ENCODE data around the gene RCBTB2.

Gene RCBTB2

DNA sequence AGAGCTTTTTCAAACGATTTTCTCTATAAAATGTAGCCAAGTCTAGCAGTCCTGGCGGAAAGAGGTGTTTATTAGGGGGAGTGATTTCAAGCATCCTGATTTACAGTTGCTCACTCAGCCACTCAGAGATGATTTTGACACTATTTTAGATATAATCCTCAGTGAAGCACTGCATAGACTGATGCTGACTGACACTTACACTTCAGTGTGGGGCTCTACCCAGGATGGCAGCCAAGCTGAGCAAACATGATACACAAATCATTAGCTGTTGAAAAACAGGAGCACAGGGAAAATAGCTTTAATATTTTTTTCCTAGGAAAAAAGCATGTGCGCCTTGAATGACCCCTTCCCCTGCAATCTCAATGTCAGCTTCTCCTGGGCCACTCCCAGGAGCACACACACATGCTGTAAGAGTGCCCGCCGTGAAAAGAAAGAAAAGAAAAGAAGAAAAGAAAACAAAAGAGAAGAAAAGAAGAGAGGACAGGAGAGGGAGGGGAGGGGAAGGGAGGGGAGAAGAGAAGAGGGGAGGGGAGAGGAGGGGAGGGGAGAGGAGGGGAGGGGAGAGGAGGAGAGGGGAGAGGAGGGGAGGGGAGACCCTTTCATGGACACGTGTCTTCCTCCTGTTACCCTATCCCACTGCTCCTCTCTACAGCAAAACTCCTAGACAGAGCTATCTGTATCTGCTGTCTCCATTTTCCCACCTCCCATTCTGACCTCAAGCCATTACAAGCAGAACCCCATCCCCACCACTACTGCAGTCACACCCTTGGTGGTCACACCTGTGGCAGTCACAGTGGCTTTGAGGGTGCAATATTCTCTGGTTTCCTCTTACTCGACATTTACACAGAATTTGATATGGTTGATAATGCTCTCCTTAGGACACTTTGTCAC, 36.4 kb downstream of the RCBTB2 start:
- no peak for DNase-seq

DNA sequence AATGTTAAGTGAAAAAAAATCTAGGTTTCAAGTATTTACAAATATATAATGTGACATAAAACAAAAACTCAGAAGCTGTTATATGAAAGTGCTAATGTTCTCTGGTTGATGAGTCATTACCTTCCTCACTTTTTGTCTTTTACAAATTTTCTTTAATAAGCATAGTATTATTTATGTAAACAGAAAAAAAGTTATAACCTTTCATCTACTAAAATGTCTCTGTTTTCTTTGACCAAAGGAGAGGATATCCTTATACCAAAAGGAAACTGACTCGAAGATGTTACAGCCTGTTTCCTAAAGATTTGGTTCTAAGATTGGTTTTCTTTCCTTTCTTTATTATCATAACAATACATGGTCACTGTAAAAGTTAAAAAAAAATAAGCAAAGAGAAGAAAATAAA, 38.0 kb downstream of the RCBTB2 start:
- DNase-seq = no peak

DNA sequence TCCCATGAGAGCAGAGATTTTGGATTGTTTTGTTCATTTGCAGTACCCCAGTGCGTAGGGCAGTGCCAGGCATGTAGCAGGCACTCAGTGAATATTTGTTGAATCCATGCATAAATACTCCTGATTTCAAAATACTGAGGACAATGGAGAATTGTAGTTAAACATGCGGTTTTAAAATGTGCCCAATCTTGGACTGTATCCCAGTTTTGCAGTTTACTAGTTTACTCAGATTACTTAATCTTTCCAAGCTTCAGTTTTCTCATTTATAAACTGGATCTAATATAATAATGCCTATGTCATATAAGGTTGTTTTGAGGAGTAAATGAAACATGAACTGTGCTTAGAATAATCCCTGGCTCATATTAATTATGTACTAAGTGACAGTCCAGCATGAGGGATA, 39.0 kb downstream of the RCBTB2 start:
- no peak for DNase-seq

DNA sequence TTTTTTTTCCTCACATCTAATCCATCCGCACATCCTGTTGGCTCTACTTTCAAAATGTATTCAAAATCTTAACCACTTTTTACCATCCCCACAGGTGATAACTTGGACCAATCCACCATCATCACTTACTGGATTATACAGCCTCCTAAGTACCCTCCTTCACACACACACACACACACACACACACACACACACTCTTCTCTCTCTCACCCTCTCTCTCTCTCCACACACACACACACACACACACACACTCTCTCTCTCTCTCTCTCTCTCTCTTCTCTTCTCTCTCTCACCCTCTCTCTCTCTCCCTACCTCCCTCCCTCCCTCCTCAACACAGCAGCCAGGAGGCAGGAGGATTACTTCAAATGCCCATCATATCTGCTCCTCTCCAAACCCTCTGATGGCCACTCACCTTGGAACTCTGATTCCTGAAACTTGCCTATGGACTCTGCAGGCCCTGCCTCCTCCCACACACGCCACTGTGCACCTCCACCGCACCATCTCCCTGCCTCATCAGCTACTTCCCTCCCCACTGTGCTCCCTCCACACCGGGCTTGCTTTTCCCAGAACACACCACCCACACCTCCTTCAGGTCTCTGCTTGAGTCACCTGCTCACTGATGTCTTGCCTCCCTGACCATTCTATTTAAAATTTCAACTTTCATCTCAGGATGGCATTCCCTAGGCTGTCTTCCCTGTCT, 39.7 kb downstream of the RCBTB2 start:
- DNase-seq = peak in 3 of 56 donors; percentile 7 to 45 (median 11)

DNA sequence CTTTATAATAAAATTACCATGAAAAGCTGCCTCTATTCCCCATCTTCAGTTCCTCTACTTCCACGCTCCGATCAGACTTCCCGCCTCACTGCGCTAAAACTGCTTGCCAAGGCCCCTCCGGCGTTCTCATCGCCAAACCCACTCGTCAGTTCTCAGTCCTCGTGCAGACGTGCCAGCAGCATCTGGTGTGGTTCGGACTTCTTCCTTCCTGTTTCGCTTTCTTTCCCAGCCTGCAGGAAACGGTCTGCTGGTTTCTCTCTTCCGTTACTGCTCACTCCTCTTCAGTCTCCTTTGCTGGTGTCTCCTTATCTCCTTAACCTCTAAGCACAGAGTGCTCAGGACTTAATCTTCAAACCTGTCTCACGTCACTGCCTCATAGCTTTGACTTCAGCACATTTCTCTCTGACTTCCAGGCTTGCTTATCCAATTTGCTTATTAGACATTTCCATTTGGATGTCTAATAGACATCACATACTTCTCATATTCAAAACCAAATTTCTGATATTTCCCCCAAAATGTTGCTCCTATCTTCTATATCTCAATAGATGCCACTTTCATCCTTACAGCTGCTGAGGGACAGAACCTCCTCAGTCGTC, 40.3 kb downstream of the RCBTB2 start:
- peak in 29 of 56 donors; percentile 12 to 58 (median 39) for DNase-seq

DNA sequence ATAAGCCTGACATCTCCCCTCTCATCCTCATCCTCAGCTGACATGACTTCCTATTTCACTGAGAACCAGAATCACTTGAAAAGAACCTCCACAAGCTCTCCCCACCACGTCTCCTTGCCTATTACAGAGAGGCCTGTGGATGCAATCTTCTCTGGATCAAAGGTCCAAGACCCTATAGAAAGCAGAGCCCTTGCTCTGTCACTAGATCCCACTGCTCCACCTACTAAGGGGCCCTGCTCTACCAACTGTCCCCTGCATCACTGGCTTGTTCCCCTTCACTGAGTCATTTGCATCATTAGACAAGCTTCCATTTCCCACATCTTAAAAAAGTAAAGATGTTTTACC, 40.8 kb downstream of the RCBTB2 start:
- DNase-seq = no peak

DNA sequence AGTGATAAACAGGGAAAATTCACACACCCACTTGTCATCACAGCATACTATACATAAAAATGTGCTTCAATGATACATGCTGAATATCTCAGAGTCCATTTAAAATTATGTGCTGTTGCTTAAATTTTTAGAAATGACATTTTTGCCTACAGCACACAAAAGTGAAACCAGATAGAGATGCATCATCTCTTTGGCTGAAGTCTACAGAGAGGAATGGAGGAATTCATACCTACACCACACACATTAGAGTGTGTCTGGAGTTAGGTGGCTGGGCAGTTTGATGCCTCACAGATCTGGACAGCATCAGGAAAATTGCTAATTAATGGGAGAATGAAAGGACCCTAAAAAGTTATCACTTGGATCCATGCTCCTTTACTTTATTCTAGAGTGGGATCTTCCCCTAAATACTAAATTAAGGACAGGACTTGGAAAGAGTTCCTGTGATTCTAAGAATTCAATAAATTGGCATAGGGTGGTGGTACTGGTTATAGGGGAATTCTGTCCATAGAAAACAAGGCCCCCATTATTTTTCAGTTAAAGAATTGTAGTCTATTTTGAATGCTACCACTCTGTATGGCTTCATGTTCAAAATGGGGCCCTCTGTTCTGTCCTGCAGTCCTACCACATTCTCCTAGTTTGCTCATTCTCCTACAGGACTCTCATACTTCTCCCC, 41.3 kb downstream of the RCBTB2 start:
- no peak for DNase-seq

DNA sequence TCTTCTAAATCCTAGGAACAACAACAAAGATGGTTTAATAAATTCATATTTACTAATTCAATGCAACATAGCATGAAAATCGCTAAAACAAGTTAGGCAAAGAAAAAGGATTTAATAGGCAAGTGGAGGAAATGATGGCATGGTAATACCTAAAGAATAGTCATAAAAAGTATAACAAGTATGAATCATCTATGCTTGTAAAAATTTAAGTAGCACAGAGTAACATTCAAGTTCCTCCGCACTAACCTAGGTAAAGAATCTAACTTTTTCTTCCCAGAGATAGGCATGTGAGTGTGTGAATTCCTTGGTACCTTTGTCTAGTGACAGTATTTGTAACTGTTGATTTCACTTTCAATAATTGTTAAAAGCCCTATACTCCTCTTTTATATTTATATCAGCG, 42.6 kb downstream of the RCBTB2 start:
- DNase-seq = no peak

DNA sequence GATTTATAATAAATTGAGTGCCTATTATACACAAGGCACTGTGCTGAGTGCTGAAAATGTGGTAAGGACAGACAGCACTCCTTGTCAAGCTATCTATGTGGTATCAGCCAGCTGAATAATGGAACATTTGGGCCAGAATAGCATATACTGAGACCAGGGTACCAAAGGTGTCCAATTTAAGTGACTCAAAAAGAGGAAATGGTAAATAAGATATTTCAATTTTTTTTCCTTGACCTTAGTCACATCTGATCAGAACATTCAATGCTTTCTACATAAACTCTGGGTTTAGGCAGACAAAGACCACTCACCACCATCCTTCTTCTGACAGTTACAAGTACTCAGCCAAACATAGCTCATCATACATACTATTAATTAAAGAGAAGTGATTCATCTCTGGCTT, 43.2 kb downstream of the RCBTB2 start:
- DNase-seq = no peak

DNA sequence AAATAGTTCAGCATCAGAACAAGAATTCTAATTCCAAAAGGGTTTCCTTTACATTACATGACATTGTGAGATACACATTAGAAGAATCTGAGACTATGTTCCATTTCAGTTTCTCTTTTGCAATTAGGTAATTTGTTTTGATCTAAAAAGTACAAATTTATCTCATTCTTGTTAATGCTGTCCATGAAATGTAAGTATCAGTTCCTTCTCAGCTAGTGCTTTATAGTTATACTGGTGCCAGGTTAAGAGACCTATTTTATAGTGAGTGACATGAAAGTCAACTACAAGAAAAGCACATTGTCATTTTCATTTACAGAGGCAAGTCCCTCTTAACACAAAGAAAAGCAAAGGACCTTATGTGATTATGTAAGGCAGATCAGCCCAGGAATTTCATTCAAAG, 43.9 kb downstream of the RCBTB2 start:
- DNase-seq = no peak

DNA sequence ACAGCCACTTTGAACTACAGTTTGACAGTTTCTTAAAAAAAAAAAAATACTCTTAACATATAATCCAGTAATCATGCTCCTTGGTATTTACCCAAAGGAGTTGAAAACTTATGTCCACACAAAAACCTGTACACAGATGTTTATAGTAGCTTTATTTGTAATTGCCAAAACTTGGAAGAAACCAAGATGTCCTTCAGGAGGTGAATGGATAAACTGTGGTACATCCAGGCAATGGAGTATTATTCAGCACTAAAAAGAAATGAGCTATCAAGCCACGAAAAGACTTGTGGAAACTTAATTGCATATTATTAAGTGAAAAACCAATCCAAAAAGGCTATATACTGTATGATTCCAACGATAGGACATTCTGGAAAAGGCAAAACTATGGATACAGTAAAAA, 44.9 kb downstream of the RCBTB2 start:
- no peak for DNase-seq

DNA sequence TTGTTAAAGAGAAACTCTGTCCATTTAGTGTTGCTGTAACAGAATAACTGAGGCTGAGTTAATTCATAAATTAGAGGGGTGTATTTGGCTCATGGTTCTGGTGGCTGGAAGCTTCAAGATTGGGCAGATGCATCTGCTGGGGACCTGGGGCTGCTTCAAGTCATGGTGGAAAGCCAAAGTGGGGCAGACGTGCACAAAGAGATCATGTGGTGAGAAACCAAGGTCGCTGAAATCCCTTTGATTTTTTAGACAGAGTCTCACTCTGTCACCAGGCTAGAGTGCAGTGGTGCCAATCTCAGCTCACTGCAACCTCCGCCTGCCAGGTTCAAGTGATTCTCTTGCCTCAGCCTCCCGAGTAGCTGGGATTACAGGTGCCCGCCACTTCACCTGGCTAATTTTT, 46.0 kb downstream of the RCBTB2 start:
- no peak for DNase-seq

DNA sequence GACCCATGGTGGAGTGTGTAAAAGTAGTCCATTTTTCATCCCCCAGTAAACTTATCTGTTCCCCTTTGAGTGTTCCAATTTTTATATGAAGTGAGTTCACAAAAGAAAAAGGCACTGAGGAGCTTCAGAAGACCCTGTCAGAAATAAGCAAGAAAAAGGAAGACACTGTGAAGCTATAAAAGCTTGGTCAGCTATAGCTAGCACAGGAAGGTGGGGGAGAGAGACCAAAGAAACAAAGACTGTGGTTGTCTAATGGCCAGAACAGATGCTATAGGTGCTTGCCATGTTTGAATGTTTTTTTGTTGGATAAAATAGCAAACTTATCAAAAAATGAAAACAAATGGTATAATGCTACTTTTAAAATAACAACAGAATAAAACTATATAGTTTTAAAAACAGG, 46.5 kb downstream of the RCBTB2 start:
- DNase-seq = no peak

DNA sequence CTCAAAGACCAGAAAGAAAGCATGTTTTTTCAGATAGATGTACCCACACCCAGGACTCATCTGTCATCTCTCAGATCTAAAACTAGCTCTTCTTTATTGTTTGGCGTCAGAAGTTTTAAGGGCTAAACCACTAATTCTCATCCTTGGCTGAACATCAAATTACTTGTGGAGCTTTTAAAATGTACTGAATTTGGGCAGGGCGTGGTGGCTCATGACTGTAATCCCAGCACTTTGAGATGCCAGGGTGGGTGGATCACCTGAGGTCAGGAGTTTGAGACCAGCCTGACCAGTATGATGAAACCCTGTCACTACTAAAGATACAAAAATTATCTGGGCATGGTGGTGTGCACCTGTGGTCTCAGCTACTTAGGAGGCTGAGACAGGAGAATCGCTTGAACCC, 47.4 kb downstream of the RCBTB2 start:
- DNase-seq = no peak

DNA sequence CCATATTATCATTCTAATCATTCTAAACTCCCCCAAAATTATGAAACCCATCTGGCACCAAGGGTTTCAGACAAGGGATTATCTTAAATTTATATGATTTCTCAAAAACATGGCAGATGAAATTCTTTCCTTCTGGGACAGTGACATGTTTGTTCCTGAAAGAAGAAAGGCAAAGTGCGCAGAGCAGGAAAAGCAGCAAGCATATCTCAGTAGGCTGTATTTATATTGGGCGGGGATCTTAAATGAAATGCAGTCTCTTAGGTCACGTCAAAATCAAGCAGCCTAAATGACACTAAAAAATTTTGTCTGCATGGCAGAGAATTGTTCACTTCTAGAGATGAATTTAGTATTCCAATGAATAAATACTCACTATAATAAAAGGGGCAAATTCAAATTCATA, 49.3 kb downstream of the RCBTB2 start:
- no peak for DNase-seq

DNA sequence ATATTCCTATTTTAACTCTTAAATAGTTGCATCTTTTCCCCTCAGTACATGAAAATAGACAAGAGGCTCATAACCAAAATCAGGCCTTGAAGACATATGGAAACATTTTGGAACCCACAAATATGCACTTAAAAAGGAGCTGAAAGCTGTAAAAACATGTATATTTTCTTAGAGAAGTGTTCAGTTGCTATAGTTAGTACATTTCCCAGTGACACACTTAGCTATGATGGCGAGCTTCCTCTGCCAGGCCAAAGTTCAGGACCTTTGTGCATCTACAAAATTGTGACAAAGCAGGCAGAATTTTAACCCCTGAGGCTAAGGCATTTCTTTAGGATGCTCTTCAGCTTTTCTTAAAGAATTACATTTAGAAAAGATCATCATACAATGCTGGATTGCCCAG, 54.5 kb downstream of the RCBTB2 start:
- DNase-seq = no peak

DNA sequence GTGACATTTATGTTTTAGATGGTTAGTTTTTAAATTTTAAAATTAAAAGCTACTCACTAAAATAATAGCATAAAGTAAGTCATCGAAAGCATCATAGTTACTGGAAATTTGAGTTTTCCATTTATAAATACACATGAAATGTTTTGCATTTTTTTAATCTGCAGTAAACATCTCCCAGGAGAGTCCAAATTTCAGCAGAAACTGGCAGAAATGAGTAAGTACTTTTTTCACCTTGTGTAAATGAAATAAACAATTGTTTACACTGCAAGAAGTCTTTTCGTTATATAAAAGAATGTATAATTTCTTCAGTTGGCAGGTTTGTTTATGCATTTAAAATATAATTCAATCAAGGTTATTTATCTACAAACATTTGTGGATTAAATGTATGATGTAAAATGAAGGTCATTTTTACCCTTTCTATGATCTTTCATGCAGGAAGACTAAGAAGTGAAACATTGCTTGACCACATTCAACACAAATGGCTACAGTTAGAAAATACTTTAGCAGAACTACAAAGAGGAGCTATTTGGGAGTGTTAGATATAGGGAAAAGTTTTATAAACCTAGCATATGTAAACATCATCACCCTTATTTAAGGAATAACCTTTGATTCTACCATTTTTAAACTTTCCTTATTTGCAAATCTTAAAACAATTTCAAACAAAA, 55.6 kb downstream of the RCBTB2 start:
- DNase-seq = no peak

DNA sequence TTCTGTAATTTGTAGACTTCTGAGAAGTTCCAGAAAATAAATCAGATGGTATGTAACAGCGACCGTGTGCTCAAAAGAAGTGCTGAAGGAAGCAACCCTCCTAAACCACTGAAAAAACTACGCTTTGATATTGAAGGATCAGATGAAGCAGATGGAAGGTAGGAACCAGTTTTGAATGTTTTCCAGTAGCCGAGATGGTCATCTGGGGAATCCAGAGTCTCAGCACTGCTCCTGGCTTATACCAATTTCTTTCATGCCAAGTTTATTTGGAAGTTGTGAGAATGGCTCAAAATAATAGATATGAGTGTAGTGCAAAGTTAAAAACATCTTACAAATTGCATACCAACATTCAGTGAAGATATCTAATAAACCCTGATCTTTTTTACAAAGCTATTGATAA, 56.2 kb downstream of the RCBTB2 start:
- DNase-seq = no peak

DNA sequence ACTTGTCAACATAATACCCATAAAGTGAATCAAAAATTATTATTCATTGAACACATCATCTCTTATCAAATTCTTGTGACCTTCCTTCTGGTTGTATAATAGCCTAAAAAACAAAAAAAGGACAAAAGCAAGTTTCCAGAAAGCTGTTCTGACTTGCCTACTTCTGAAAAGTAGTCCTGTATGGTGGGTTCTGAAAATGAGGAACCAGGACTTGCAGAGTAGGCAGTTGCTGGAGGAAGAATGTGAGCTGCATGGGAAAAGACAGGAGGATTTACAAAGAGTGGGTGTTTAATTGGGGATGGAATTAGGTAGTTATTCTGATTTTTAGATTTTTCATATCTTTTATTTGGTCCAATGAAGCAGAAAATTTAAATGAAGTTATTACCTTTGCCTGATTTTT, 56.7 kb downstream of the RCBTB2 start:
- DNase-seq = no peak

DNA sequence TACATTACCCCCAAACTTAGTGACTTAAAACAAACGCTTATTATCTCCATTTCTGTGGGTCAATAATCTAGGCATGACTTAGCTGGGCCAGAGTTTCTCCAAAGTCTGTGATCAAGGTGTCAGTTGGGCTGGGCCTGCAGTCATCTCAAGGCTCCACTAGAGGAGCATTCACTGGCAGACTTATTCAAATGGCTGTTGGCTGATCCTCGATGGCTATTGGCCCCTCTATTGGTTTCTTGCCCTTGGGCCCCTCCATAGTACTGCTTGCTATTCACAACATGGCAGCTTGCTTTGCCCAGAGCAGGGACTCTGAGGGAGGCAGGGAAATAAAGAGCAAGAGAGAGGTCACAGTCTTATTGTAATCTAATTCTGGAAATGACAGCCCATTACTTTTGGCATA, 57.6 kb downstream of the RCBTB2 start:
- DNase-seq = no peak

DNA sequence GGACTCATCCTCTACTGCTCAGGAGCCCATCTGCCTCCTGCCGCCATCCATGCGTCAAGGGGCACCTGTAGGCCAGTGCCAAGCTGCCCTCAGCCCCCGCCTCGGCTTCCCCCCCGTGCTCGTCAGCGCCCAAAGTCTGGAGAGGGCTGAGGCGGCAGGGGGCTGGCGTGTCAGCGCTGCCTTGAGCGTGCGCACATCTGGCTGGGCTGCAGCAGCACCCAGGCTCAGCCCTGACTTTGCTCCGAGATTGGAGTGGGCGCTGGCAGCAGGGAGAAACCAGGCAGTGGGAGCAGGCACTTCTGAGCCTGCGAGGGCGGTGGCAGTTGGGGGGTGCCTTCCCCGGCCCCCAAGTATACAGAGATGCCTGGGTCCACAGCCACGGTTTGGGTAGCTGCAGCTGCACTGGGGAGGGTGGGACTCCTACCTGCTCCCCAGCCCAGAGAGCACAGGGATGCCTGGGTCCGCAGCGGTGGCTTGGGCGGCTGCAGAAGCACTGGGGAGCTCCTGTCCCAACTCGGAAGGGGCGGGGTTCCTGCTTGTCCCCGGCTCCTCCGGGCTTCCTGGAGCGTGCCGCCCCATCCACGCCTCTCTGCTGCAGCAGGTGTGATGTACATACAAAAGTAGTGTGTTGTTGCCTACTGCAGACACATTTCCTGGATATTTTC, 75.2 kb downstream of the RCBTB2 start:
- no peak for DNase-seq
